GM19238 (cell line): ENCODE results near the gene HBG1.

Experiments used
- DNase-seq: peaks from one replicate; pipeline ENCODE4 v3.0.0; 2011; ENCODE audit warnings: low spot score; ENCODE audit not compliant: insufficient read length

The HBG1 gene

DNA sequence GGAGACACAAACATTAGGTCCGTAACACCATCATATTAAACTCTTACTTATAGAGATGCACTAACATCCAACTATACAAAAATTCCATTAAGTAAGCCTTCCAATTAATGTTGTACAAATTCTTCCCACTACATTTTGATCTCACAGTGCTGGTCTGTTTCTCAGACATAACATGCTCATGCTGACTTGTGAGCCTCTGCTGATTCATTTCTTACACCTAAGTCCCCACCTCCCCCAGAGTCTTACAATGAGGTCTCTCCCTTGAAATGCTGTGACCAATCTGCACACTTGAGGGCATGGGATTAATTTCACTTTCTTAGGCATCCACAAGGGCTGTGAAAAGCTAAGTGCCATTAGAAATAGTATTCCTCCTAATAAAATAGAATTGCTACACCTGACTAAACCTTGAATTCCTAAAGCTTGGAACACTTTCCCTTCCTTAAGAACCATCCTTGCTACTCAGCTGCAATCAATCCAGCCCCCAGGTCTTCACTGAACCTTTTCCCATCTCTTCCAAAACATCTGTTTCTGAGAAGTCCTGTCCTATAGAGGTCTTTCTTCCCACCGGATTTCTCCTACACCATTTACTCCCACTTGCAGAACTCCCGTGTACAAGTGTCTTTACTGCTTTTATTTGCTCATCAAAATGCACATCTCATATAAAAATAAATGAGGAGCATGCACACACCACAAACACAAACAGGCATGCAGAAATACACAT, 2.0 kb downstream of the HBG1 start:
- DNase-seq, result no peak

DNA sequence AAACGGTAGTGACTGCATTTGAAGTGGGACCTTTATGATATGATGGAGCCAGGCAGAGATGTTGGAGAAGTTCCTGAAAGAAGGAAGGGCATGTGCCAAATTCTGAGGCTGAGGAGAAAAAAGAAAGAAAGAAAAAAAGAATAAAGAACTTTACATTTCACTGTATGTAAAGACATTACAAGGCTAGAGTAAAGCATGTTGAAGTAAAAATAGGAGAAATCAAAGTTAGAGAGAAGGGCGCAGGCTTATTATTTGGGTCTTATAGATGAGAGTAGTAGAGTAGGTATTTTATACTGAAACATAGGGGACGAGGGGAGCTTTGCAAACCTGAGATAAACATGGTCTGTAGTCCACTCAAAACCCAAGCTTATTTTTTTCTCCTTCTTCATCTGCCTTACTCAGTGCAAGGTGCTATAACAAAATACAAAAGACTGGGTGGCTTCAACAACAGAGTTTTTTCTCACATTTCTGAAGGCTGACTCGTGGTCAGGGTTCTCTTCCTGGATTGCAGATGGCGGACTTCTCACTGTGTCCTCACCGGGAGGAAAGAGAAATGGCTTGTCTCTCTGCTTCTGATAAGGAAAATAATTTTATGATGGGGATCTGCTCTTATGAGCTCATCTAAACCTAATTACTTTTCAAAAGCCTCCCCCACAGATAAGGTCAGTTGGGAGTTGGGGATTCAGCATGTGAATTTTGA, 2.7 kb downstream of the HBG1 start:
- DNase-seq, result no peak

DNA sequence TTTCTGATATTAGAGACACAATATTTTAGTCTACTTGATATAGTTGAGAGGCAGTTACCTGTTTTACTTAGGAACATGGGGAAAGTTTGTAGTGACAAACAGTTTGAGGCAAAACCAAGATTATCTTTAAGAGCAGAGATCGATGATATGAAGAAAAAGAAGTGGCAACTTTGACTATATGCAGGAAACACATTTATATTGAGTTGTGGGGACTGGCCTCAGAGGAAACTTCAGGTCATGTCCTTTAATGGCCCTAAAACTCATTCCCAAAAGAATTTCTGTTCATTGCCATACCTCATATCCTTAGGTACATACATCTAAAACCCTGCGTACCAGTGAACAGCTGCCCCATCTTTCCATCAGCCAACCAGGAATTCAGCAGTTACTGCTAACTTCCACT, 4.5 kb downstream of the HBG1 start:
- DNase-seq, result no peak

DNA sequence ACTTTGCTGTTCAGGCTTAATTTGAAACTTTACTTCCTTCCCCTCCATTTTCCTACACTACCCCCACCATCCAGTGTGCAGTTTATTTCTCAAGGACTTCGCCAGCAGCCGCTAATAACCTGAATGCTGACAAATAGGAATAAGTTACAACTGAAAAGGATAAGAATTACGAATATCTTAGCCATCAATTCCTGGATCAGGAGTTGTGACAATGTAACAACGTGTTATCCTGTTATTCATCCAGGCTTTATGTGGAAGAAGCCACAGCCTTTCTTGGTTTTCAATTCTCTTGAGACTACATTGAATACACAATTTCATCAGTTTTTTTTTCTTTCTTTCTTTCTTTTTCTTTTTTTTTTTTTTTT, 5.9 kb downstream of the HBG1 start:
- DNase-seq, result no peak

DNA sequence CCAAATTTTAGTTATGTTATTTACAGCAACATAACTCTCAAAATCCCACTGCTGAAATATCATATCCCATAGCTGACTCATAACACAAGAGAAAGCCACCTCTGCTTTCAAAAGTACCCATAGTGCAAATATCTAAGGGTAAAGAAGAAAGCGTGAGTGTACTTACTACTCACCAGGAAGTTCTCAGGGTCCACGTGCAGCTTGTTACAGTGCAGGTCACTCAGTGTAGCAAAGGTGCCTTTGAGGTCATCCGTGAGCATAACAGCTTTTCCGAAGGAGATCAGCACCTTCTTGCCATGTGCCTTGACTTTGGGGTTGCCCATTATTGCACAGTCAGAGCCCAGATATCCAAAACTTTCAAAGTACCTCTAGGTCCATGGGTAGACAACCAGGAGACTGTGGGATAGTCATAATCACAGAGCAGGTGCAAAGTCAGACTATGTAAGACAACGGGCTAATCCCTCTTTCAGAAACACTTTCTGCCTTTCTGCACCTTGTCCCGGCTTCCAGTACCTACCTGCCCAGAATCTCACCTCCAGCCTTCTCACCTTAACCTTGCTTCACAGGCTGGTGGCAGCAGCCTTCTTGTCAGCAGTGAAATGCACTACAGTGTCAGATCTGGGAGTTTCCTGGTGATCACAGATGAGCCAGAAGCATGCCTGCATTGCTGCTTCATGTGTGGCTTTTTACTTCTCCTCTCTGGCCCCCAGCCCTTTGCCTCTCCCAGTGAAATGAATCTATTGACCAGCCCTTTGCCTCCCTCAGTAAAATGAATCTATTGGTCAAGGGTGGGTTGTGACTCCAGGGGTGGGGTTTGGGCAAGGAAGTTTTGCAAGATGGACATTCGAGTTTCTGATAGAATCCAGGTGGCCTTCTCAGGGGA, 6.5 kb downstream of the HBG1 start:
- no peak for DNase-seq

DNA sequence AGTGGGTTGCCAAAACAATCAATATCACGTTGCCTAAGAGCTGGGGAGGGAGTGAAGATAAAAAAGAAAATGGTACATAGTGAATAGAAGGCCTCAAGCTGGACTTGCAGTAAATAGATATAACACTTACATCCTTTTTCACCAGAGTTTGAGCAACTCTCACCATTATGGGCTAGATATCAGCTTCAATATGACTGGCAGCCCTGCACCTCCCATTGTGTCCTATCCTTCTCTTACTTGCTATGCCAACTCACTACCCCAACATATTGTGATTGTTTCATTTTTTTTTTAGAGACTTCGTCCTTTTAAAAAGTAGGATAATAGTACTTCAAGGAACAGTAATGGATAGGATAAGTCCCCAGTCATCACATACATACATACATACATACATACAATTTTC, 7.4 kb downstream of the HBG1 start:
- DNase-seq, result no peak

DNA sequence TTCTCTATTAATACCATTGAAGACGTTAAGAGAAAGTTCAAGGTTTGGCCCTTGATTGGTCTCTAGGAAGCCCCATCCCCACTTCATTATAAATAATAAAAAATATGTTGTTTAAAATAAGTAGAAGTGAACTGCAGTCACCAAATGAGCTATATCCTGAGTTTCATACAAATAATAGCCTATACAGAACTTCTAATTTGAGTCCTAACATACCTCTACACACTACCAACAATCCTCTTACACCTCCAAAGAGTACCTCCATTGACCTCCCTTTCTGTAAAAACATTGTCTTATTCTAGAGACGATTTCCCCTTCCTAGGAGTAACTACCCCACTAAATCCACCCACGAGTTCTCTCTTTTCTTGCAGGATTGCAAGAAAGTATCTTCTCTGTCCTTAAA, 8.2 kb downstream of the HBG1 start:
- no peak for DNase-seq

DNA sequence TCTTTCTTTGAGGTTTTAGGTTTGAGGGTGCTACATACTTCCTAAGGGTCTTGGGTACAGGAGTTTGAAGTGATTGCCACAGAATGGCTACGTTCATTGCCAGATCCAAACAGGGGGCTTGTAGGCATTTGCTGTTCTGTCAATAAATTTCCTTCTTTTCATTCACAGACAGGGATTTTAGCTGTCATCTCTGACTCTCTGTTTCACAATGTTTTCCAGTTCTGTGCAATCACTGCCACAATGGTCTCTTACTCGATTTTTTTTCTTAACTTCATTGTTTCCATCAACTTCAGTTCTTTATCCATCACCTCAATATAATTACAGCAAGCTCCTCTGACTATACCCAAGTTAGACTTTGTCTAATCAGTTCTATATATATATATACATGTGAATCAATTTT, 9.2 kb downstream of the HBG1 start:
- no peak for DNase-seq

DNA sequence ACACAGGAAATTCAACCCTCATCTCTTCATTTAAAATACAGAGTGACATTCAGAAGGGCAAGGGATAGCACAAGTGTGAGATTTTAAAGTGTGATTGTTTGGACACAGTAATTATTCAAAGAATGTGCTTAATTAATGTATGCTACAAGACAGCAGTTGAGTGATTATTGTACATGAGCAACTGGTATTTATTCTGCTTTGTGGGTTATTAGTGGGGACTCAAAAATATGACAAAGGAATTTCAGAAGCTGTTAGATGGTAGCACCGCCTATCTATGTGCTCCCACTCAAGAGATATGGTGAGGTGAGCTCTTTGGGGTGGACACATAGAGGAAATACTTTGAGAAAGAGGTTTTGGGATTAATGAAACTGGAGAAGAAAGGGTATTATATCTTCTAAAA, 9.6 kb downstream of the HBG1 start:
- no peak for DNase-seq

DNA sequence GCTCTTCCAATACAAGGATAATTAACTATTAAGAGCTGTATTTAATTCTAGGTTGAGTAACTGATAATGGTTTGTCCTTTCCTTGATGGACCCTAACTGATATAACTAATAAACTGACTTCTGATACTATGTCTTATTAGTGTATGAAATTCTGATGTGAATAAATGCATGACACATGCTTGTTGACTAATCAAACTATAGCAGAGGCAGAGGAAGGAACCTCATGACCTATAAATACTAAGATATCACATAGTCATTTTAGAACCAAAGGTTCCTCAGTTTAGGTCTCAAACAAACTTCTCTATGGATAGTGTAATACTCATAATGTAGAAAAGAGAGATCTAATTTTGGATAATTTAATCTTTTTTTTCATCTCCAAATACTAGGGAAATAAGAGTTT, 10.6 kb downstream of the HBG1 start:
- DNase-seq, result no peak

DNA sequence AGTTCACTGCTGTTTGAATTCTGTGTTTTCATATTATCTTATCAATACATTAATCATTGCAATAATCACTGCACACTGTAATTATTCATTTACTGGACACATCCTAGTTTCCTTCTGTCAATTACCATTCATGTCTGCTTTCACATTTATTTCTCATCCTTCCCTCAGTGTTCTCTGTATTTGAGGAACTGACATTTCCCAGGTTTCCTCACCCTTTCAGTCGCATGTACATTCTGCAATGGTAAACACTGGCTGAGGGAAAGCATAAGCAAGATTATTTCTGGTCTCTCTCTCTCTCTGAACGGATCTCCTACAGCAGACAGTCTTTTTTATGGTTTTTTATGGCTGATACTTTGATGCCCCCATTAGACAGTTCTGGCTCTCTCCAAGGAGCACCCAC, 11.2 kb downstream of the HBG1 start:
- DNase-seq, result no peak

DNA sequence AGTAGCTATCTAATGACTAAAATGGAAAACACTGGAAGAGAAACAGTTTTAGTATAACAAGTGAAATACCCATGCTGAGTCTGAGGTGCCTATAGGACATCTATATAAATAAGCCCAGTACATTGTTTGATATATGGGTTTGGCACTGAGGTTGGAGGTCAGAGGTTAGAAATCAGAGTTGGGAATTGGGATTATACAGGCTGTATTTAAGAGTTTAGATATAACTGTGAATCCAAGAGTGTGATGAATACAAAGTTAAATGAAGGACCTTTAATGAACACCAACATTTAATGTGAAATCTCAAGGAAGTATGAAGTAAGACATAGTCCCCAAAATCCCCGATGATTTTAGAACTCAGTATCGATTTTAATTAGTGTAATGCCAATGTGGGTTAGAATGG, 12.2 kb downstream of the HBG1 start:
- no peak for DNase-seq

DNA sequence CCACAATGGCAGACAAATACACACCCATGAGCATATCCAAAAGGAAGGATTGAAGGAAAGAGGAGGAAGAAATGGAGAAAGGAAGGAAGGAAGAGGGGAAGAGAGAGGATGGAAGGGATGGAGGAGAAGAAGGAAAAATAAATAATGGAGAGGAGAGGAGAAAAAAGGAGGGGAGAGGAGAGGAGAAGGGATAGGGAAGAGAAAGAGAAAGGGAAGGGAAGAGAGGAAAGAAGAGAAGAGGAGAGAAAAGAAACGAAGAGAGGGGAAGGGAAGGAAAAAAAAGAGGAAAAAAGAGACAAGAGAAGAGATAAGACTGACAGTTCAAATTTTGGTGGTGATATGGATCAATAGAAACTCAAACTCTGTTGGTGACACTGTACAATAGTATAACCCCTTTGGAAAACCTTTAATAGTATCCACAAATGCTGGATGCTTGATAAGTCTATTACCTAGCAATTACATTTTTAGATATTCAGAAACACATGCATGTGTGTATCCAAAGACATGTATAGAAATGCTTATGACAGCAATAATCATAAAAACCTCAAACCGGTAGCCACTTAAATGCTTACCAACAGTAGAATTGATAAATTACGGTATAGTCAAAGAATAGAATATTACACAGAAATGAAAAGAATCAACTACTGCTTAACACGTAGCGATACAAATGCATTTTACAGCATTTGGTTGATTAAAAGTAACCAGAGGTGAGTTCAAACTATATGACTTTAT, 14.1 kb downstream of the HBG1 start:
- DNase-seq, result no peak

DNA sequence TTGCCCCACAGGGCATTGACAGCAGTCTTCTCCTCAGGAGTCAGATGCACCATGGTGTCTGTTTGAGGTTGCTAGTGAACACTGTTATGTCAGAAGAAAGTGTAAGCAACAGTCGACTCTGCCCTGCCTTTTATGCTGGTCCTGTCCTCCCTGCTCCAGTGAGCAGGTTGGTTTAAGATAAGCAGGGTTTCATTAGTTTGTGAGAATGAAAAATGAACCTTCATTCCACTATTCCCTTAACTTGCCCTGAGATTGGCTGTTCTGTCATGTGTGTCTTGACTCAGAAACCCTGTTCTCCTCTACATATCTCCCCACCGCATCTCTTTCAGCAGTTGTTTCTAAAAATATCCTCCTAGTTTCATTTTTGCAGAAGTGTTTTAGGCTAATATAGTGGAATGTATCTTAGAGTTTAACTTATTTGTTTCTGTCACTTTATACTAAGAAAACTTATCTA, 15.2 kb downstream of the HBG1 start, which contains the start of gene HBD:
TSS of gene HBD (minus strand) at position 103 of the 454 bp plus-strand sequence. CDS start at position 53, 50 bp downstream.
- peak; percentile 7 for DNase-seq

DNA sequence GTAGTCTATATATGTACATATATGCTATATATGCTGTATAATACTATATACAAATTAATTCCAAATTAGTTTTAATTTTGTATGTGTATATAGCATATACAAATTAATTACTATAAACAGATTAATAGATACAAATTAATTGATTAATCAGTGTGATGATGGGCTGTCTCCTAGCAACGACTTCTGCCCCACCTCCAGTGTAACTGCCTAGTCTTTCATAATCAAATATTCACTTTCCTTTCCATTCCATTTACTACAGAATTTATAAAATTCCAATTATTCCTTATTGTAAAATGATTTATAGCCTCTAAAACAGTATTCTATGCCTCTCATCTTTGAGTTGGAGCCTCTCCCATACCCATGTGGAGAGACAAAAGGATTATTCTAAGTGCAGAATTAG, 16.4 kb downstream of the HBG1 start:
- DNase-seq, result no peak

DNA sequence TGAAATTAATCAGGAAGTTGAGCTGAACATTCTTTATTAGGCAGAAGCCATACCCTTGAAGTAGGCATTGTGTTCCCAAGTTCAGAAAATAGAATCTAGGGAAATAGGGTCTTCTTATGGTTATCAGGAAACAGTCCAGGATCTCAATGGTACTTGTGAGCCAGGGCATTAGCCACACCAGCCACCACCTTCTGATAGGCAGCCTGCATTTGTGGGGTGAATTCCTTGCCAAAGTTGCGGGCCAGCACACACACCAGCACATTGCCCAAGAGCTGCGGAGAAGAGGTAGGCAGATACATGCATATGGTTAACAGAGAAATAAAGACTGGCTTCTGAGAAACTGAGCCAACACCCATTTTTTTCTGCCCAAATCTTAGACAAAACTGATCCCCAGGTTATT, 16.8 kb downstream of the HBG1 start:
- DNase-seq, result no peak

DNA sequence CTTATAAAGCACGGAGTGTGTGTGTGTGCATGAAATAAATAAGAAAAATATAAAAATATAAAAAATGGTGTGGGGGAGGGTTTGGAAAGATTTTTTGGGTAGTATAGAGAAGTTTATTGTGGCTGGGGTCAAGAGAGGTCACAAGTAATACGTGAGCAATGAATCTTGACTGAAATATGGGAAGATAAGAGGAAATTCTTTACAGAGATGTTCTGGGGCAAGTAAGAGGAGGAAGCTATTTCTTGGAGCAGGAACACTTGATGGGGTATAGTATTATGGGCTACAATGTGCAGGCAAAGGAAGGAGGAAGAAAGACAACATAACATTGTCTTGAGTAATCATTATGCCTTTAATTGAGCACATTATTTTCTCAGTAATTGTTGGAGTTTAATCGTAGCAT, 17.5 kb downstream of the HBG1 start:
- no peak for DNase-seq

DNA sequence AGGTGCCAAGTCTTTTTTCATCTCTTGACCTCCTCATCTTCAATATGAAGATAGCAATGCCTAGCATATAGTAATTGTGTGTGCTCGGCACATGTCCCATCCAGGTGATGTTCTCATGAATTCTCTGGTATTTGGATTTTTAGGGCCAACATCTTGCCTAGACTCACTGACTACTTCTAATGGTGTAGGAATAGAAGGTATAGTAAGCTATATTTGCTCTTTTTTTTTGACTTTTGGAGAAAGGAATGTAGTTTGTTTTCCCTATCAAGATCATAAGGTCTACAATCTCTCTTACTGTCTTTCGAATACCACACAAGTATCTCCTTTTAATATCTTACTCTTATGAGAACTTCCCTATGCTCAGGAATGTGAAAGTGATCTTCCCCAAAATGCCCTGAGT, 18.5 kb downstream of the HBG1 start:
- no peak for DNase-seq

DNA sequence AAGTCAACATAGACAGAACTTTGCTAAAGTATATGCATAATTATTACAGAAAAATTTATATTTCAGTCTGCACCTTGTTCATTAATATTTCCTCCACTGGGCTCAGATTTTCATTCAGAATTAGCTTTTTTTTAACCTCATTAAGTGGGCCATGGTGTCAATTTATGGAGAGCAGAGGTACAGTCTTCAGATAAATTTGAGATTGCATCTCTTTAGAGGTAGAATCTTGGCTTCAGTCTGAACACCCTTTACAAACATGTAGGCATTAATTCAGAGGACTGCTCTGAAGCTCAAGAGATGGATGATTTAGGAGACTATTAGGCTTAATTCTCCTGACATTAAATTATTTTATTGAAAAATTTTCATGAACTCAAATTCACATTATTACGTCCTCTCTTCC, 19.4 kb downstream of the HBG1 start:
- DNase-seq, result no peak

DNA sequence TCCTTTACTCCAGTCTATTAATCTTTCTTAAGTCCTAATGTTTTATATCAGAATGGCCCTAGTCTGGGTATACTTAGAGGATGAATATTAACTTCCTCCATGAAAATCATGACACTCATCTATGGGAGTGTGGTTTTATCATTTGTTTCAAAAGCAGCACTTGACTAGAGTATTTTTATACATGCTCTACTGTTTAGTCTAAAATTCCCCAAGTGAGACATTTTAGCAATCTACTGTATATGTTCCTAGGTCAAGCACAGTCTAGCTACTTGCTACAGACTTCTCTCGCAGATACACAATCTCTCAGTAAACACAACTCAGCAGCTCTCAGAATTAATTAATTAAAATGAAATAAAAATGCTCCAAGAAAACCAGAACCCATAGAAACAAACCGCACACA, 19.9 kb downstream of the HBG1 start:
- no peak for DNase-seq

DNA sequence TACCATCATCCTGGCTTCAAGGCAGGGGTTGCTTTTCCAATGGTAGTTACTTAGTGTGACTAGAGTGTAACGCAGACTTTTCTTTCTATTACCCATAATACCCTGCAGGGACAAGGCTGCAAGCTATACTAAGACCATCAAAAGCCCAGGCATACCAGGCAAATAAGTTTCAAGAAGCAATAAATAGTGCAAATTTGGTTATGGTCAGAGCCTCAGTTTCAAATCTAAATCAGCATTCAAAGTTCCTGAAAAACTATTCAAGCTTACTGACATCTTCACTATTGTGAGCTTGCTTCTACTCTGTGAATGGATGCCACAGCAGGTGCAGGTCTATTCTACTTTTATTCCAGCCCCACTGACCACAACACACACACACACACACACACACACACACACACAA, 20.3 kb downstream of the HBG1 start:
- DNase-seq, result no peak

DNA sequence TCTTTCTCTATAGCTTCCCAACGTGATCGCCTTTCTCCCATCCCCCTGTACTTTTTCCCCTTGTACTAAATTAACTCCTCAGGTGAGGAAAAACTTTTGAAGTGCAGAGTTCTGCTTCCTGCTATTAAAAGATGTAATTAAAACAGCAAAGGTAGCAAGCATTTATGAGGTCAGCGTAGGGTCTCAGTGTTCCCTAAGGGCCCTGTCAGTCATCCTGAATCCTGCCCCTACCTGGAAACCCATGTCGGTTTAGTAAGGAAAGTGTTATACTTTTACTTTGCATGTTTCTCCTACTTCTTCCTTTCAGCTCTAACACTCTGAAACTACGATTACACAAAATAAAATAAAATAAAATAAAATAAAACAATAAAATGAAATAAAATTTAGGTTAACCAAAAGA, 21.5 kb downstream of the HBG1 start:
- no peak for DNase-seq
